ENCODE results near the gene DNAAF9. TPM values are rescaled to one million over a fixed set of nuclear protein-coding genes. Genes with fewer than 3 reads are reported as not detected.
A peak's percentile ranks its signal among the peaks of the same experiment; 100 is the strongest.

The DNAAF9 gene
- total and polyA plus RNA-seq, 2 donors (not counting 3 experiments of a cell fraction or from before 2014, with no cell fraction given) = 7.6 to 20.9 TPM

DNA sequence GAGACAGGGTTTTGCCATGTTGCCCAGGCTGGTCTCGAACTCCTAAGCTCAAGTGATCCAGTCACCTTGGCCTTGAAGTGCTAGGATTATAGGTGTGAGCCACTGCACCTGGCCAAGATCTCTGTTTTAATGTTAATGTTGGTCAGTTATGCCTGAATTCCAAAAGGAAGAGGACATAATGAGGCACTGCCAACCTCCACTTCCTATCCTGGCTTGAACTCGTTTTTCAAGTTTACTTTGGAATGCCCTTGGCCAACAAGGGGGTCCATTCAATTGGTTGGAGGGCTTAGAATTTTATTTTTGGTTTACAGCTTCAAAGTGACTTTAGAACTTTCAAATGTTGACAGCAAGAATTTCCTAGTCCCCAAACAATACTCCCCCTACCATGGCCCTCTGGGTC, 29.8 kb downstream of the DNAAF9 start:
- CTCF ChIA-PET = interaction anchor here (0.8 to 1.4 kb wide), 3 partner anchors 21 to 391 kb away, joined by 3 read pairs; no protein-coding TSS in a partner anchor

More for the DNA sequence above, 29.8 kb downstream of the DNAAF9 start:
- intact Hi-C loops (cut with micrococcal nuclease) = loop anchor here (1.0 kb wide), 1 partner anchor 30 kb away; the partner anchor contains the start of gene DNAAF9
- Histone ChIP-seq H4K20me1 (replicated peaks; ENCODE audit: control insufficient read depth, extremely low read depth, insufficient read depth, low read length) (no peaks in the 10 kb centered on the region), H2AFZ (ENCODE audit: low read depth, low read length) (no peak overlapping the region), H3K9ac (replicated peaks; ENCODE audit: extremely low read depth, insufficient read depth, low read length) (no peak overlapping the region), H3K4me2 (ENCODE audit: insufficient read depth, low read length) (peak overlapping the region; percentile 77), H3K9me1 (replicated peaks; ENCODE audit: control insufficient read depth, extremely low read depth, insufficient read depth, low read length) (no peaks in the 10 kb centered on the region), H3K36me3 (ENCODE audit: control insufficient read depth in 2 of 2, extremely low read depth in 1 of 2, insufficient read depth in 2 of 2, low read length in 2 of 2) (peaks cover 6 to 17% of the 10 kb centered on the region in 2 experiments), H3K27ac (ENCODE audit: insufficient read depth, low read depth, low read length) (peak overlapping the region; percentile 54), H3K9me3 (replicated peaks; ENCODE audit: control insufficient read depth, insufficient read depth, low read length) (no peaks in the 10 kb centered on the region), H3K79me2 (ENCODE audit: control insufficient read depth, insufficient read depth, low read length) (peaks cover 5% of the 10 kb centered on the region), H3K4me3 (replicated peaks in 1 of 3; ENCODE audit: insufficient read depth in 1 of 3, low read depth in 1 of 3, low read length in 3 of 3) (no peak overlapping the region), H3K27me3 (ENCODE audit: control insufficient read depth in 2 of 2, insufficient read depth in 2 of 2, low read length in 2 of 2) (no peaks in the 10 kb centered on the region), H3K4me1 (ENCODE audit: control insufficient read depth, extremely low read depth, insufficient read depth, low read length) (peaks cover 17% of the 10 kb centered on the region)
- no peak for FAIRE-seq
- no peak for TF ChIP-seq POLR2AphosphoS5 (IDR thresholded peaks at IDR 0.05; ENCODE audit: insufficient read depth, low read depth, low read length)
- TF ChIP-seq EZH2 (IDR thresholded peaks at IDR 0.05; ENCODE audit: borderline replicate concordance, low read depth, low read length, severe bottlenecking) = no peak
- no peak for TF ChIP-seq FOS (IDR thresholded peaks at IDR 0.05; ENCODE audit: borderline replicate concordance, insufficient read depth, low read length)
- no peak for TF ChIP-seq MYC (IDR thresholded peaks at IDR 0.05; ENCODE audit: low read depth, low read length)
- no peak for TF ChIP-seq GATA2 (IDR thresholded peaks at IDR 0.05; ENCODE audit: insufficient read depth, insufficient read length, low read depth, low read length)
- TF ChIP-seq, protein P1, sequence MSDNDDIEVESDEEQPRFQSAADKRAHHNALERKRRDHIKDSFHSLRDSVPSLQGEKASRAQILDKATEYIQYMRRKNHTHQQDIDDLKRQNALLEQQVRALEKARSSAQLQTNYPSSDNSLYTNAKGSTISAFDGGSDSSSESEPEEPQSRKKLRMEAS (IDR thresholded peaks at IDR 0.05; ENCODE audit: insufficient read depth, insufficient read length) = no peak
- no peak for TF ChIP-seq POLR2A (IDR thresholded peaks at IDR 0.05; ENCODE audit: low read depth, low read length)
- no peak for TF ChIP-seq JUN (IDR thresholded peaks at IDR 0.05; ENCODE audit: borderline replicate concordance, insufficient read depth, insufficient read length, low read depth)
- TF ChIP-seq, protein P2, sequence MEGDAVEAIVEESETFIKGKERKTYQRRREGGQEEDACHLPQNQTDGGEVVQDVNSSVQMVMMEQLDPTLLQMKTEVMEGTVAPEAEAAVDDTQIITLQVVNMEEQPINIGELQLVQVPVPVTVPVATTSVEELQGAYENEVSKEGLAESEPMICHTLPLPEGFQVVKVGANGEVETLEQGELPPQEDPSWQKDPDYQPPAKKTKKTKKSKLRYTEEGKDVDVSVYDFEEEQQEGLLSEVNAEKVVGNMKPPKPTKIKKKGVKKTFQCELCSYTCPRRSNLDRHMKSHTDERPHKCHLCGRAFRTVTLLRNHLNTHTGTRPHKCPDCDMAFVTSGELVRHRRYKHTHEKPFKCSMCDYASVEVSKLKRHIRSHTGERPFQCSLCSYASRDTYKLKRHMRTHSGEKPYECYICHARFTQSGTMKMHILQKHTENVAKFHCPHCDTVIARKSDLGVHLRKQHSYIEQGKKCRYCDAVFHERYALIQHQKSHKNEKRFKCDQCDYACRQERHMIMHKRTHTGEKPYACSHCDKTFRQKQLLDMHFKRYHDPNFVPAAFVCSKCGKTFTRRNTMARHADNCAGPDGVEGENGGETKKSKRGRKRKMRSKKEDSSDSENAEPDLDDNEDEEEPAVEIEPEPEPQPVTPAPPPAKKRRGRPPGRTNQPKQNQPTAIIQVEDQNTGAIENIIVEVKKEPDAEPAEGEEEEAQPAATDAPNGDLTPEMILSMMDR (IDR thresholded peaks at IDR 0.05; ENCODE audit: extremely low read depth in 1 of 2, insufficient read depth in 1 of 2, low read depth in 1 of 2, low read length in 2 of 2) = no peak
- DNase-seq (ENCODE audit: low read depth, low spot score) = no peak
- POLR2A ChIA-PET = no interaction called here
- no TSS peak for BruUV-seq (replicated peaks)
- dilution Hi-C loops (cut with MboI; ENCODE audit: extremely low pct_ligation_motif_present, low sequenced_read_pairs) = no loop called here

All from endothelial cell of umbilical vein (primary cell).